Stimulated activated naive CD8-positive, alpha-beta T cell treated with anti-CD3 and anti-CD28 coated beads, Interleukin-15, Interleukin-2, amounts not matched to agents 100 ng/mL and 50 ng/mL, for 24 hours (primary cell): ENCODE measurements around the gene QSOX1.
A peak's percentile ranks its signal among the peaks of the same experiment; 100 is the strongest.
"Not testable (repeated sequence)": the region's sequence is repeated elsewhere in the genome, so short reads cannot be mapped to it uniquely, and the experiment has no call there.

Experiments used
- H3K27ac Mint-ChIP-seq: one replicate; pipeline ENCODE4 v1.8.0; 2021; ENCODE audit warnings: mild to moderate bottlenecking, mixed read lengths
- H3K27me3 Mint-ChIP-seq: one replicate; pipeline ENCODE4 v1.8.0; 2021; ENCODE audit warnings: mixed read lengths
- H3K36me3 Mint-ChIP-seq: one replicate; pipeline ENCODE4 v1.8.0; 2021; ENCODE audit warnings: low read depth, mixed read lengths
- H3K4me1 Mint-ChIP-seq: one replicate; pipeline ENCODE4 v1.8.0; 2021; ENCODE audit warnings: low read depth, mixed read lengths
- H3K4me3 Mint-ChIP-seq: one replicate; pipeline ENCODE4 v1.8.0; 2021; ENCODE audit warnings: mild to moderate bottlenecking, mixed read lengths
- H3K9me3 Mint-ChIP-seq: one replicate; pipeline ENCODE4 v1.8.0; 2021; ENCODE audit warnings: mixed read lengths

The QSOX1 gene, protein sequence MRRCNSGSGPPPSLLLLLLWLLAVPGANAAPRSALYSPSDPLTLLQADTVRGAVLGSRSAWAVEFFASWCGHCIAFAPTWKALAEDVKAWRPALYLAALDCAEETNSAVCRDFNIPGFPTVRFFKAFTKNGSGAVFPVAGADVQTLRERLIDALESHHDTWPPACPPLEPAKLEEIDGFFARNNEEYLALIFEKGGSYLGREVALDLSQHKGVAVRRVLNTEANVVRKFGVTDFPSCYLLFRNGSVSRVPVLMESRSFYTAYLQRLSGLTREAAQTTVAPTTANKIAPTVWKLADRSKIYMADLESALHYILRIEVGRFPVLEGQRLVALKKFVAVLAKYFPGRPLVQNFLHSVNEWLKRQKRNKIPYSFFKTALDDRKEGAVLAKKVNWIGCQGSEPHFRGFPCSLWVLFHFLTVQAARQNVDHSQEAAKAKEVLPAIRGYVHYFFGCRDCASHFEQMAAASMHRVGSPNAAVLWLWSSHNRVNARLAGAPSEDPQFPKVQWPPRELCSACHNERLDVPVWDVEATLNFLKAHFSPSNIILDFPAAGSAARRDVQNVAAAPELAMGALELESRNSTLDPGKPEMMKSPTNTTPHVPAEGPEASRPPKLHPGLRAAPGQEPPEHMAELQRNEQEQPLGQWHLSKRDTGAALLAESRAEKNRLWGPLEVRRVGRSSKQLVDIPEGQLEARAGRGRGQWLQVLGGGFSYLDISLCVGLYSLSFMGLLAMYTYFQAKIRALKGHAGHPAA

GRCh38 chr1:180154325-180155181 is at the start of gene QSOX1:
QSOX1 (plus strand) TSS chr1:180154869; CDS start chr1:180154908, 39 bp downstream.
- Mint-ChIP-seq H3K27ac (peak within 1 kb of the TSS; percentile 94), H3K4me3 (peak within 1 kb of the TSS; percentile 92), H3K4me1 (peaks cover 33% of the 10 kb centered on the region), H3K36me3 (peaks cover 6% of the 10 kb centered on the region), H3K27me3 (no peaks in the 10 kb centered on the region), H3K9me3 (no peaks in the 10 kb centered on the region)

DNA sequence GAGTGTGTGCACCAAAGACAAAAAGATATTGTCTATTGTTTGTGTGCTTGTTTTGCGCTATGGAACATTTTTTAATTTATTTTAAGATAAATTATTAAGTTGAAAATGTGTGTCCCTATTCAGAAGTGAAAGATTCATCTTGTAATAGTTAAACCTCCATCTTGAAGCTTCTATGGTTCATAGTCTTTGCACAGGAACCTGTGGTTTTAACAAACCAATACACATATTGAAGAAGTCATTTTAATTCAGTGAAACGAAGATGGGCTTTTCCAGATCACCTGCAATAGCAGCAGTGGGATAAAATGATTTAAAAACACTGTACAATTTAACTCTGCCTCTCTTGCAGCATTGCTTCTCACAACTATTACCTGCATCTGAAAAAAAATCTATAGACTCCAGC is 42.6 kb upstream of the QSOX1 start:
- Mint-ChIP-seq H3K27me3 (no peaks in the 10 kb centered on the region), H3K9me3 (no peaks in the 10 kb centered on the region), H3K4me1 (no peaks in the 10 kb centered on the region), H3K4me3 (no peak overlapping the region), H3K27ac (peak overlapping the region; percentile 61), H3K36me3 (peaks cover 44% of the 10 kb centered on the region)

DNA sequence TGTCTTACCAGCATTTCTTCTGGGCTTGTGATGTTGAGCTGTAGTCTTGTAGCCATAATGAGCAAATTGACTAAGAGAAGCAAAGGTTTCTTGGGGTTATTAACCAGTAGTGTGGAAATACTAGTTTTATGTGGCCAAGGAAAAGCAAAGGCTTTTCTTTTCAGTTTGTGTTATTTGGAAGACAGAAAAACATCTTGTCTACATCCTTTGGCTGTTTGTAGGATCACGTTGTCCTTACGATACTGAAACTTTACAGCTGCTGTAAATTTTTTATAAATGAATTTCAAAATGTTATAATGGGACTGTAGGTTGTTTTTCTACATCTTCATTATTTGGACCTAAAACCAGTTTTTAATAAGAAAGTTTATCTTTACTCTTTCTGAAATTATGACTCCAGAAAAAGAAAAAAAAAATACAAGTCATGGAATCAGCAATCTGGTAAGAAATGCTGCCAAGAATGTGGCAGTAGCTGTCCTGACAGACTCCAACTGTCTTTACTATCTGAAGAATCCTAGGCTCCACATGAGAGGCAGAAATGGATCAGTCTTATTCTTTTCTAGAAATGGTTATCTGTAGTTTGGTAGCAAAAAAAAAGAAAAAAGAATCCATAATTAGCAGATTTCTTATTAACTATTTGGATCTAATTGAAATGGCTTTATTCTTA is 41.6 kb upstream of the QSOX1 start:
- Mint-ChIP-seq H3K27ac (no peak overlapping the region), H3K36me3 (peaks cover 43% of the 10 kb centered on the region), H3K4me3 (no peak overlapping the region), H3K9me3 (no peaks in the 10 kb centered on the region), H3K27me3 (no peaks in the 10 kb centered on the region), H3K4me1 (no peaks in the 10 kb centered on the region)

DNA sequence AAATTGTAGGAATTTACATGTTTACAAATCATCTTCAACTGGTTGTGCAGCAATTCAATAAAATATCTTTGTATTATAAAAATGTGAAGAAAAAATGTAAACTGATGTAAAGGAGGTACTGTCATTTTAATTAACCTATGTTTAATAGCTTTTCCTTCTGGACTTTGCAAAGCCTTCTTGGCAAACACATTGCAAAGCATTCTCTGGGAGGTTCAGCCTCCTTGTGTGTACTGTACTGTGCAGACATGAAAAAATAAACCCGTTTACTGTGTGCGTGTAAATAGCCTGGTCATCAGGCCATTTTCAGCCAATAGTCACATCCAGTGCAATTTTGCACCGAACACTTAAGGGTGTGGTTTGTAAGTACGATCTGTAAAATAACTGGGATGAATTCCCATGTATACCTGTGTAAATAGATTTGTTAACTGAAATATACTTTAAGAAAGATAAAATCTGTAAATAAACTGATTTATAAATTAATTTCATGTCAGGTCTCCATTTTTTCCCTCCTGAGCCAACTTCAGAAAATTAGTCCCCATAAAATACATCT is 40.2 kb upstream of the QSOX1 start:
- Mint-ChIP-seq H3K27ac (no peak overlapping the region), H3K9me3 (no peaks in the 10 kb centered on the region), H3K4me3 (no peak overlapping the region), H3K27me3 (no peaks in the 10 kb centered on the region), H3K4me1 (no peaks in the 10 kb centered on the region), H3K36me3 (peaks cover 43% of the 10 kb centered on the region)

- Mint-ChIP-seq H3K27me3 (no peaks in the 10 kb centered on the region), H3K4me3 (no peak overlapping the region), H3K4me1 (no peaks in the 10 kb centered on the region), H3K36me3 (peaks cover 25% of the 10 kb centered on the region), H3K9me3 (no peaks in the 10 kb centered on the region), H3K27ac (no peak overlapping the region)
Observed at GRCh38 chr1:180116964-180117763, 37.5 kb upstream of the QSOX1 start.

DNA sequence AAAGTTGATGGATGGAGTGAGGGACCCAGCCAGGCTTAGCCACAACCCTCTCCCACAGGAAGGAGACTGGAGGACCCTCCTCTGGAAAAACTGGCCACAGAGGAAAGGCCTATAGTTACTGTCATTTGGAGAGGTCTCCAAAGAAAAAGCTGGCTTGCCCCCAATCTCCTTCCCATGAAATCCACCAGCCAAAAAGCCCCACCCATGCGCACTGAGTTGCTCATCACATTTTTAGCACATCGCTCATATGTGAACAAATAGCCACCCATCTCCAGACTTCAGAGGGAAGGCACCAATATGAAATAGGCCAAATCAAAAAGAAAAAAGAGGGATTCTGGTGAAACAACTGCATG is 36.9 kb upstream of the QSOX1 start:
- Mint-ChIP-seq H3K9me3 (no peaks in the 10 kb centered on the region), H3K27ac (no peak overlapping the region), H3K4me3 (no peak overlapping the region), H3K27me3 (no peaks in the 10 kb centered on the region), H3K36me3 (peaks cover 20% of the 10 kb centered on the region), H3K4me1 (no peaks in the 10 kb centered on the region)

- Mint-ChIP-seq H3K36me3 (peaks cover 11% of the 10 kb centered on the region), H3K27me3 (no peaks in the 10 kb centered on the region), H3K27ac (no peak overlapping the region), H3K9me3 (no peaks in the 10 kb centered on the region), H3K4me3 (no peak overlapping the region), H3K4me1 (no peaks in the 10 kb centered on the region)
Observed at GRCh38 chr1:180119837-180120236, 34.8 kb upstream of the QSOX1 start.

- no peaks in the 10 kb centered on the region for H3K27me3 Mint-ChIP-seq
- no peak overlapping the region for H3K4me3 Mint-ChIP-seq
- no peaks in the 10 kb centered on the region for H3K4me1 Mint-ChIP-seq
- H3K9me3 Mint-ChIP-seq: no peaks in the 10 kb centered on the region
- no peak overlapping the region for H3K27ac Mint-ChIP-seq
- H3K36me3 Mint-ChIP-seq: no peaks in the 10 kb centered on the region
Observed at GRCh38 chr1:180123463-180123936, 31.2 kb upstream of the QSOX1 start.

- H3K4me3 Mint-ChIP-seq: no peak overlapping the region
- peaks cover 17% of the 10 kb centered on the region for H3K27me3 Mint-ChIP-seq
- peaks cover 15% of the 10 kb centered on the region for H3K4me1 Mint-ChIP-seq
- H3K36me3 Mint-ChIP-seq: no peaks in the 10 kb centered on the region
- H3K9me3 Mint-ChIP-seq: no peaks in the 10 kb centered on the region
- peak overlapping the region; percentile 53 for H3K27ac Mint-ChIP-seq
Observed at GRCh38 chr1:180130651-180131050, 24.0 kb upstream of the QSOX1 start.

DNA sequence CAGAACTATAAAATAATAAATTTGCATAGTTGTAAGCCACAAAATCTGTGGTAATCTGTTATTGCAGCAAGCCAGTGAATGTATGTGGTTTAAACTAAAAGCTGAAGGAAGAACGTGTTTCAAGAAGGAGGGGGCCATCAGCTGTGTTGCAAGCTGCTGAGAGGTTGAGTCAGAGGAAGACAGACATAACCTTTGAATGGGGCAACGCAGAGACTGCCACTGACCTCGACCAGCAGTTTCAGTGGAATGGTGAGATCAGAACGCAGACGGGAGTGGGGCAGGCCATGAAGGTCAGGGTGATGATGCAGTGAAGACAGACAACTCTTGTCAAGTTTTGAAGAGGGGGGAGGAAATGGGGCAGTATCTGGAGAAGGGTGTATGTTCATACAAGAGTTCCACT is 23.2 kb upstream of the QSOX1 start:
- H3K27me3 Mint-ChIP-seq: peaks cover 22% of the 10 kb centered on the region

DNA sequence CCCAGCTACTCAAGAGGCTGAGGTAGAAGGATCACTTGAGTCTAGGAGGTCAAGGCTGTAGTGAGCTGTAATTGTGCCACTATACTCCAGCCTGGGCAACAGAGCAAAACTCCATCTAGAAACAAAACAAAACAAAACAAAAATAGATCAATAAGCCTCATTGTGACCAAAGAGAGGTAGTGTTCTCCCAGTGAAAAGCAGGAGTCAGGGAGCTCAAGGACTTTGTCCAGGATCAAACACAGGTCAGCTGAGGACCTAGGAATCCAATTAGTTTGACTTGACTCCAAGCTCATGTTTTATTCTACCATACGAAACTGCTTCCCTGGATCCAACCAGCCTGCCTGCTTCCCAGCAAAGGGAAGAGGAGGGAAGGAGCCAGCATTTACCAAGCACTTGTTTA is 21.5 kb upstream of the QSOX1 start:
- Mint-ChIP-seq H3K27me3 (peaks cover 29% of the 10 kb centered on the region), H3K27ac (no peak overlapping the region), H3K9me3 (peaks cover 7% of the 10 kb centered on the region), H3K4me1 (peaks cover 15% of the 10 kb centered on the region), H3K4me3 (no peak overlapping the region), H3K36me3 (no peaks in the 10 kb centered on the region)

More for the DNA sequence above, 23.2 kb upstream of the QSOX1 start:
- peaks cover 1% of the 10 kb centered on the region for H3K9me3 Mint-ChIP-seq
- H3K4me1 Mint-ChIP-seq: peaks cover 15% of the 10 kb centered on the region
- H3K36me3 Mint-ChIP-seq: no peaks in the 10 kb centered on the region
- peak overlapping the region; percentile 53 for H3K27ac Mint-ChIP-seq
- H3K4me3 Mint-ChIP-seq: no peak overlapping the region

DNA sequence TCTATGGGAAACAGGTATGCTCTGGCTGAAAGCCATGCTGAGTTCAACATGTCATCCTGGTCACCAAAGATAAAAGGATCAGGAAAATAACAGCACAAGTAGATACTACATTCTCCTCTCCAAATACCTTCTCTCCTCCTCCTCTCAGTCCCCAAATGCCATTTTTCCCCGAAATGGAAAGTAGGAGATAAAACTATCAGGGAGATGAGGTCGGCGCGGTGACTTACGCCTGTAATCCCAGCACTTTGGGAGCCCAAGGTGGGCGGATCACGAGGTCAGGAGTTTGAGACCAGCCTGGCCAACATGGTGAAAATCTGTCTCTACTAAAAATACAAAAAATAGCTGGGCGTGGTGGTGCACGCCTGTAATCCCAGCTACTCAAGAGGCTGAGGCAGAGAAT is 21.0 kb upstream of the QSOX1 start:
- H3K36me3 Mint-ChIP-seq, H3K4me3 Mint-ChIP-seq, H3K27ac Mint-ChIP-seq, H3K9me3 Mint-ChIP-seq: not testable (repeated sequence)
- Mint-ChIP-seq H3K4me1 (peaks cover 15% of the 10 kb centered on the region), H3K27me3 (peaks cover 29% of the 10 kb centered on the region)

DNA sequence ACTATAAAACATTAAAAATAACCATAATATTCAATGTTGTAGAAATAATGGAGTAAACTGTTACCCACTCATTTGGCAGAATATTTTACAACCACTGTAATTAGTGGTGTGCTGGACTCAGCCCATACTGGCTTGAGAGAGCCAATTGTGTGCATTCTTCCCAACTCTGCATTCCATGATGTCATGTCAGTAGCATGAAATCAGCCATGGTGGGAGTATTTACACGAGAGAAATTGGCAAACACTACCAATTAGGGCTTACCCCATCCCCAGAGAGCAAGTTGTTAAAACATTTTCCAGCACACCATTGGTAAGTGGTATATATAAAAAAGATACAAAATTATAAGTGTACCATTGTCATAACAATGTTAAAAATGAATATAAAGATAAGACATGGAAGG is 19.1 kb upstream of the QSOX1 start:
- H3K27ac Mint-ChIP-seq: no peak overlapping the region
- H3K9me3 Mint-ChIP-seq: peaks cover 7% of the 10 kb centered on the region
- peaks cover 15% of the 10 kb centered on the region for H3K4me1 Mint-ChIP-seq
- H3K4me3 Mint-ChIP-seq: no peak overlapping the region
- no peaks in the 10 kb centered on the region for H3K36me3 Mint-ChIP-seq
- H3K27me3 Mint-ChIP-seq: peaks cover 29% of the 10 kb centered on the region
